HG02840 (cell line): ENCODE data around the gene GOLGA8A.
A peak's percentile ranks its signal among the peaks of the same experiment; 100 is the strongest.
"Not testable (repeated sequence)": the region's sequence is repeated elsewhere in the genome, so short reads cannot be mapped to it uniquely, and the experiment has no call there.

ENCODE experiments used
- ATAC-seq: cut with Tn5 transposase; IDR thresholded peaks from one replicate; pipeline ENCODE4 v1.9.1; 2021; ENCODE audit warnings: mild to moderate bottlenecking, moderate library complexity, moderate number of reproducible peaks; ENCODE audit not compliant: unreplicated experiment, low FRiP score

GOLGA8A gene

GRCh38 chr15:34420953-34421352 is 16.7 kb downstream of the GOLGA8A start:
- ATAC-seq, result not testable (repeated sequence)

GRCh38 chr15:34418435-34418834 is 19.2 kb downstream of the GOLGA8A start:
- ATAC-seq, result not testable (repeated sequence)

GRCh38 chr15:34409511-34409910 is 28.1 kb downstream of the GOLGA8A start:
- not testable (repeated sequence) for ATAC-seq

GRCh38 chr15:34408973-34409372 is 28.6 kb downstream of the GOLGA8A start:
- ATAC-seq, result not testable (repeated sequence)

- not testable (repeated sequence) for ATAC-seq
These were observed 33.7 kb downstream of the GOLGA8A start for GRCh38 chr15:34403899-34404298.

- ATAC-seq, result peak; percentile 68
These were observed 34.4 kb downstream of the GOLGA8A start for GRCh38 chr15:34403160-34403598.

GRCh38 chr15:34397637-34398259 is 39.9 kb downstream of the GOLGA8A start:
- ATAC-seq, result not testable (repeated sequence)

- not testable (repeated sequence) for ATAC-seq
These were observed 44.6 kb downstream of the GOLGA8A start for GRCh38 chr15:34392981-34393380.

- not testable (repeated sequence) for ATAC-seq
These were observed 48.0 kb downstream of the GOLGA8A start for GRCh38 chr15:34389594-34390086.
